ENCODE results near the gene PTGS2. TPM values are rescaled to one million over a fixed set of nuclear protein-coding genes. Genes with fewer than 3 reads are reported as not detected.

PTGS2 gene
- 1.1 and 9.0 TPM in 2 replicates for total RNA-seq

DNA sequence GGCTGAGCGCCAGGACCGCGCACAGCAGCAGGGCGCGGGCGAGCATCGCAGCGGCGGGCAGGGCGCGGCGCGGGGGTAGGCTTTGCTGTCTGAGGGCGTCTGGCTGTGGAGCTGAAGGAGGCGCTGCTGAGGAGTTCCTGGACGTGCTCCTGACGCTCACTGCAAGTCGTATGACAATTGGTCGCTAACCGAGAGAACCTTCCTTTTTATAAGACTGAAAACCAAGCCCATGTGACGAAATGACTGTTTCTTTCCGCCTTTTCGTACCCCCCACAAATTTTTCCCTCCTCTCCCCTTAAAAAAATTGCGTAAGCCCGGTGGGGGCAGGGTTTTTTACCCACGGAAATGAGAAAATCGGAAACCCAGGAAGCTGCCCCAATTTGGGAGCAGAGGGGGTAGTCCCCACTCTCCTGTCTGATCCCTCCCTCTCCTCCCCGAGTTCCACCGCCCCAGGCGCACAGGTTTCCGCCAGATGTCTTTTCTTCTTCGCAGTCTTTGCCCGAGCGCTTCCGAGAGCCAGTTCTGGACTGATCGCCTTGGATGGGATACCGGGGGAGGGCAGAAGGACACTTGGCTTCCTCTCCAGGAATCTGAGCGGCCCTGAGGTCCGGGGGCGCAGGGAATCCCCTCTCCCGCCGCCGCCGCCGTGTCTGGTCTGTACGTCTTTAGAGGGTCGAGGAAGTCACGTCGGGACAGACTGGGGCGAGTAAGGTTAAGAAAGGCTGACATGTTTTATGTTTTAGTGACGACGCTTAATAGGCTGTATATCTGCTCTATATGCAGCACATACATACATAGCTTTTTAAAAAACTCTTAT lies at the start of gene PTGS2:
Gene PTGS2 (minus strand): TSS at position 179 of the 817 bp plus-strand sequence. CDS start 133 bp downstream, at position 46.

Other genes with a start within 250 kb of the PTGS2 start
- not detected in 2 replicates for gene PDC, start 219.3 kb downstream of the PTGS2 start, total RNA-seq
- gene PLA2G4A, start 148.5 kb upstream of the PTGS2 start, total RNA-seq: 1.3 and 7.4 TPM in 2 replicates

Measured in bladder microvascular endothelial cell (primary cell).